ENCODE measurements around the gene HMGN2. TPM values are rescaled to one million over a fixed set of nuclear protein-coding genes. Genes with fewer than 3 reads are reported as not detected.

The HMGN2 gene
- total and polyA plus RNA-seq, 2 donors (not counting 1 experiment from before 2014, with no cell fraction given), result 326 to 457 TPM

- 87% methylated on average over 5 of the region's 7 CpGs for WGBS (ENCODE audit: insufficient coverage)
- no peak overlapping the region for H3K9ac ChIP-seq (ENCODE audit: low read length)
- intact Hi-C loops (cut with micrococcal nuclease), result no loop called here
Observed at GRCh38 chr1:26498894-26499293, 26.7 kb downstream of the HMGN2 start.

More at GRCh38 chr1:26498894-26499293, 26.7 kb downstream of the HMGN2 start:
- H3K79me2 ChIP-seq (ENCODE audit: control insufficient read depth, insufficient read depth, low read length), result no peaks in the 10 kb centered on the region
- no peaks in the 10 kb centered on the region for H3K27me3 ChIP-seq (replicated peaks in 1 of 4; ENCODE audit: control extremely low read depth in 1 of 4, control insufficient read depth in 3 of 4, insufficient read depth in 4 of 4, low read length in 3 of 4)
- TF ChIP-seq, protein P1, sequence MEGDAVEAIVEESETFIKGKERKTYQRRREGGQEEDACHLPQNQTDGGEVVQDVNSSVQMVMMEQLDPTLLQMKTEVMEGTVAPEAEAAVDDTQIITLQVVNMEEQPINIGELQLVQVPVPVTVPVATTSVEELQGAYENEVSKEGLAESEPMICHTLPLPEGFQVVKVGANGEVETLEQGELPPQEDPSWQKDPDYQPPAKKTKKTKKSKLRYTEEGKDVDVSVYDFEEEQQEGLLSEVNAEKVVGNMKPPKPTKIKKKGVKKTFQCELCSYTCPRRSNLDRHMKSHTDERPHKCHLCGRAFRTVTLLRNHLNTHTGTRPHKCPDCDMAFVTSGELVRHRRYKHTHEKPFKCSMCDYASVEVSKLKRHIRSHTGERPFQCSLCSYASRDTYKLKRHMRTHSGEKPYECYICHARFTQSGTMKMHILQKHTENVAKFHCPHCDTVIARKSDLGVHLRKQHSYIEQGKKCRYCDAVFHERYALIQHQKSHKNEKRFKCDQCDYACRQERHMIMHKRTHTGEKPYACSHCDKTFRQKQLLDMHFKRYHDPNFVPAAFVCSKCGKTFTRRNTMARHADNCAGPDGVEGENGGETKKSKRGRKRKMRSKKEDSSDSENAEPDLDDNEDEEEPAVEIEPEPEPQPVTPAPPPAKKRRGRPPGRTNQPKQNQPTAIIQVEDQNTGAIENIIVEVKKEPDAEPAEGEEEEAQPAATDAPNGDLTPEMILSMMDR (IDR thresholded peaks at IDR 0.05), result no peak
- TF ChIP-seq EZH2 (IDR thresholded peaks at IDR 0.05; ENCODE audit: borderline replicate concordance, insufficient read depth, low read depth, low read length, poor library complexity, severe bottlenecking), result no peak
- CTCF ChIA-PET, result interaction anchor here (0.7 to 4.3 kb wide), 6 partner anchors 34 to 327 kb away, joined by 3 to 37 read pairs (median 5); partner anchors contain the start of gene PIGV
- no peaks in the 10 kb centered on the region for H3K9me3 Mint-ChIP-seq (ENCODE audit: insufficient read depth)
- H2AFZ ChIP-seq (ENCODE audit: insufficient read depth, low read depth, low read length, poor library complexity, severe bottlenecking), result no peak overlapping the region
- peak overlapping the region; percentile 83 for H3K27ac Mint-ChIP-seq
- H3K4me2 ChIP-seq (replicated peaks; ENCODE audit: low read depth, low read length, poor library complexity, severe bottlenecking), result no peak overlapping the region
- DNase-seq, result no peak
- no peaks in the 10 kb centered on the region for H3K9me3 ChIP-seq (ENCODE audit: control extremely low read depth in 1 of 3, control insufficient read depth in 2 of 3, insufficient read depth in 1 of 3, low read length in 2 of 3)
- no peak overlapping the region for H3K4me3 ChIP-seq (ENCODE audit: control extremely low read depth in 1 of 5, extremely low read depth in 1 of 5, insufficient read depth in 1 of 5, low read depth in 2 of 5, low read length in 4 of 5)
- no peaks in the 10 kb centered on the region for H4K20me1 ChIP-seq (ENCODE audit: control insufficient read depth, insufficient read depth, low read length, poor library complexity, severe bottlenecking)
- ATAC-seq (ENCODE audit: low read depth), result no peak
- H3K4me3 Mint-ChIP-seq, result peak overlapping the region; percentile 55
- no peaks in the 10 kb centered on the region for H3K27me3 Mint-ChIP-seq
- no peaks in the 10 kb centered on the region for H3K36me3 ChIP-seq (replicated peaks in 1 of 2; ENCODE audit: control extremely low read depth in 1 of 2, control insufficient read depth in 1 of 2, extremely low read depth in 1 of 2, insufficient read depth in 2 of 2, low read length in 1 of 2)
- POLR2A ChIA-PET, result no interaction called here
- peaks cover 8% of the 10 kb centered on the region for H3K4me1 Mint-ChIP-seq
- H3K4me1 ChIP-seq (ENCODE audit: control insufficient read depth in 2 of 2, insufficient read depth in 2 of 2, low read length in 2 of 2), result peaks cover 7 to 19% of the 10 kb centered on the region in 2 donors
- H3K27ac ChIP-seq (ENCODE audit: low read length in 2 of 2), result no peak overlapping the region

Measured in B cell (primary cell).